ENCODE measurements around the gene REX1BD.

REX1BD gene

GRCh38 chr19:18618236-18618635 lies 29.6 kb downstream of the REX1BD start:
- DNase-seq: no peak

- no peak for DNase-seq
Observed at GRCh38 chr19:18620311-18620710, 31.7 kb downstream of the REX1BD start.

- no peak for DNase-seq
Observed at GRCh38 chr19:18620902-18621301, 32.3 kb downstream of the REX1BD start.

- DNase-seq: no peak
Observed at GRCh38 chr19:18626906-18627305, 38.3 kb downstream of the REX1BD start.

- DNase-seq: no peak
Observed at GRCh38 chr19:18629166-18630088, 40.8 kb downstream of the REX1BD start.

- no peak for DNase-seq
Observed at GRCh38 chr19:18633321-18633720, 44.7 kb downstream of the REX1BD start.

GRCh38 chr19:18634612-18635297 lies 46.2 kb downstream of the REX1BD start:
- no peak for DNase-seq

- DNase-seq: no peak
Observed at GRCh38 chr19:18635831-18636182, 47.2 kb downstream of the REX1BD start.

- DNase-seq: peak; percentile 93
Observed at GRCh38 chr19:18636183-18636968, 47.8 kb downstream of the REX1BD start.

- no peak for DNase-seq
Observed at GRCh38 chr19:18636969-18637629, 48.5 kb downstream of the REX1BD start, which contains the start of gene KLHL26. Gene KLHL26, plus strand, starts transcription at chr19:18637028. Its CDS starts 27 bp downstream, at chr19:18637055.

GRCh38 chr19:18637673-18638630 lies 49.4 kb downstream of the REX1BD start:
- peak; percentile 37 for DNase-seq

- DNase-seq: no peak
Observed at GRCh38 chr19:18639706-18640243, 51.2 kb downstream of the REX1BD start.
